ENCODE measurements around the gene B3GAT3. TPM values are rescaled to one million over a fixed set of nuclear protein-coding genes. Genes with fewer than 3 reads are reported as not detected.

Gene B3GAT3
- total RNA-seq, 1 donor: 30.8 TPM

DNA sequence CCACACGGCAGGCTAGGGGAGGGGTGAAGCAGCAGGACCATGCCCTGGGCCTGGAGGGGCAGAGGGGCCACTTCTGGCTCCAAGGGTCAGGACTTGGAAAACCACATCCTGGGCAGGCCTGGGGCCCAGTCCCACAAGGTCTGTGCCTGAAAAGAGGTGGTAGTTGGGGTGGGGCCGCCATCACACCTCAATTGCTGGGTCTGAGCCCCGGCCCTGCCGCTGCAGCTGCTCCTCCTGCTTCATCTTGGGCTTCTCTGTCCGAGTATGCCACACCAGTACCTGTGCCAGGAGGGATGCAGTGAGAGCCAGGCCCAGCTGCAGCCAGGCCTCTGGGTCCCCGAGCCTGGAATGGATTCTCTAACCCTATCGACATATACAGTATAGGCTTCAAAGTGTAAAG lies 6.3 kb downstream of the B3GAT3 start:
- Histone ChIP-seq H3K4me3 (ENCODE audit: insufficient read depth, low read length) (no peak overlapping the region), H3K27ac (ENCODE audit: low read depth, low read length) (no peak overlapping the region), H3K9me3 (ENCODE audit: low read depth, low read length) (no peaks in the 10 kb centered on the region), H2AFZ (ENCODE audit: low read length) (no peak overlapping the region), H3K4me2 (ENCODE audit: insufficient read depth, low read length) (no peak overlapping the region), H4K20me1 (ENCODE audit: insufficient read depth, low read length) (no peaks in the 10 kb centered on the region), H3K27me3 (ENCODE audit: insufficient read depth, low read length) (no peaks in the 10 kb centered on the region), H3K79me2 (ENCODE audit: insufficient read depth, low read length) (peaks cover 19% of the 10 kb centered on the region), H3K36me3 (ENCODE audit: insufficient read depth, low read length) (peaks cover 21% of the 10 kb centered on the region), H3K4me1 (ENCODE audit: insufficient read depth, low read length) (peaks cover 12% of the 10 kb centered on the region)
- DNase-seq (ENCODE audit: insufficient read length, low spot score, missing footprints): no peak
- TF ChIP-seq, protein P1, sequence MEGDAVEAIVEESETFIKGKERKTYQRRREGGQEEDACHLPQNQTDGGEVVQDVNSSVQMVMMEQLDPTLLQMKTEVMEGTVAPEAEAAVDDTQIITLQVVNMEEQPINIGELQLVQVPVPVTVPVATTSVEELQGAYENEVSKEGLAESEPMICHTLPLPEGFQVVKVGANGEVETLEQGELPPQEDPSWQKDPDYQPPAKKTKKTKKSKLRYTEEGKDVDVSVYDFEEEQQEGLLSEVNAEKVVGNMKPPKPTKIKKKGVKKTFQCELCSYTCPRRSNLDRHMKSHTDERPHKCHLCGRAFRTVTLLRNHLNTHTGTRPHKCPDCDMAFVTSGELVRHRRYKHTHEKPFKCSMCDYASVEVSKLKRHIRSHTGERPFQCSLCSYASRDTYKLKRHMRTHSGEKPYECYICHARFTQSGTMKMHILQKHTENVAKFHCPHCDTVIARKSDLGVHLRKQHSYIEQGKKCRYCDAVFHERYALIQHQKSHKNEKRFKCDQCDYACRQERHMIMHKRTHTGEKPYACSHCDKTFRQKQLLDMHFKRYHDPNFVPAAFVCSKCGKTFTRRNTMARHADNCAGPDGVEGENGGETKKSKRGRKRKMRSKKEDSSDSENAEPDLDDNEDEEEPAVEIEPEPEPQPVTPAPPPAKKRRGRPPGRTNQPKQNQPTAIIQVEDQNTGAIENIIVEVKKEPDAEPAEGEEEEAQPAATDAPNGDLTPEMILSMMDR (IDR thresholded peaks at IDR 0.05; ENCODE audit: extremely low read depth, low read depth, low read length): no peak

DNA sequence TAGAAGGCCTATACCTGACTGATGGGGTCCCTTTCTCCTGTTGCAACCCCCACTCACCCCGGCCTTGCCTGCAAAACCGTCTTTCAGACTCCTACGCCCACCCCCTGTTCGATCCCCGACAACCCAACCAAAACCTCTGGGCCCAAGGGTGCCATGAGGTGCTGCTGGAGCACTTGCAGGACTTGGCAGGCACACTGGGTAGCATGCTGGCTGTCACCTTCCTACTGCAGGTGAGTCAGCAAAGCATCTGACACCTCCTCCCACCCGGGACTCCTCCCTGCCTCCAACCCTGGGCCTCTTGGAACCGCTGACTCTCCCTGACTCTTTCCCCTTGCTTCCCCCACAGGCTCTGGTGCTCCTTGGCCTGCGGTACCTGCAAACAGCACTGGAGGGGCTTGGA lies 7.5 kb downstream of the B3GAT3 start:
- no peak overlapping the region for H3K27ac ChIP-seq (ENCODE audit: low read depth, low read length)
- H3K4me2 ChIP-seq (ENCODE audit: insufficient read depth, low read length): no peak overlapping the region

DNA sequence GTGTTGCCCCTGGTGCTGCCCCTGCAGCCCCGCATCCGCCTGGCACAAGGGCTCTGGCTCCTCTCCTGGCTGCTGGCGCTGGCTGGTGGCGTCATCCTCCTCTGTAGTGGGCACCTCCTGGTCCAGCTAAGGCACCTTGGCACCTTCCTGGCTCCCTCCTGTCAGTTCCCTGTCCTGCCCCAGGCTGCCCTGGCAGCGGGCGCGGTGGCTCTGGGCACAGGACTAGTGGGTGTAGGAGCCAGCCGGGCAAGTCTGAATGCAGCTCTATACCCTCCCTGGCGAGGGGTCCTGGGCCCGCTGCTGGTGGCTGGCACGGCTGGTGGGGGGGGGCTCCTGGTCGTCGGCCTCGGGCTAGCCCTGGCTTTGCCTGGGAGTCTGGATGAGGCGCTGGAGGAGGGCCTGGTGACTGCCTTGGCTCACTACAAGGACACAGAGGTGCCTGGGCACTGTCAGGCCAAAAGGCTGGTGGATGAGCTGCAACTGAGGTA lies 8.5 kb downstream of the B3GAT3 start:
- Histone ChIP-seq H3K27ac (ENCODE audit: low read depth, low read length) (peak overlapping the region; percentile 45), H3K4me3 (ENCODE audit: insufficient read depth, low read length) (peak overlapping the region; percentile 92)

More for the DNA sequence above, 7.5 kb downstream of the B3GAT3 start:
- Histone ChIP-seq H4K20me1 (ENCODE audit: insufficient read depth, low read length) (peaks cover 2% of the 10 kb centered on the region), H3K4me3 (ENCODE audit: insufficient read depth, low read length) (no peak overlapping the region), H3K36me3 (ENCODE audit: insufficient read depth, low read length) (peaks cover 26% of the 10 kb centered on the region), H2AFZ (ENCODE audit: low read length) (no peak overlapping the region), H3K9me3 (ENCODE audit: low read depth, low read length) (no peaks in the 10 kb centered on the region), H3K79me2 (ENCODE audit: insufficient read depth, low read length) (peaks cover 15% of the 10 kb centered on the region), H3K27me3 (ENCODE audit: insufficient read depth, low read length) (no peaks in the 10 kb centered on the region), H3K4me1 (ENCODE audit: insufficient read depth, low read length) (peaks cover 11% of the 10 kb centered on the region)
- peak; percentile 71 for DNase-seq (ENCODE audit: insufficient read length, low spot score, missing footprints)
- TF ChIP-seq, protein P1 (IDR thresholded peaks at IDR 0.05; ENCODE audit: extremely low read depth, low read depth, low read length): no peak

More for the DNA sequence above, 8.5 kb downstream of the B3GAT3 start:
- Histone ChIP-seq H3K79me2 (ENCODE audit: insufficient read depth, low read length) (peaks cover 11% of the 10 kb centered on the region), H2AFZ (ENCODE audit: low read length) (peak overlapping the region; percentile 51), H4K20me1 (ENCODE audit: insufficient read depth, low read length) (peaks cover 2% of the 10 kb centered on the region), H3K4me2 (ENCODE audit: insufficient read depth, low read length) (peak overlapping the region; percentile 98), H3K27me3 (ENCODE audit: insufficient read depth, low read length) (no peaks in the 10 kb centered on the region), H3K4me1 (ENCODE audit: insufficient read depth, low read length) (peaks cover 11% of the 10 kb centered on the region), H3K9me3 (ENCODE audit: low read depth, low read length) (no peaks in the 10 kb centered on the region), H3K36me3 (ENCODE audit: insufficient read depth, low read length) (peaks cover 29% of the 10 kb centered on the region)
- peak; percentile 85 for DNase-seq (ENCODE audit: insufficient read length, low spot score, missing footprints)
- TF ChIP-seq, protein P1 (IDR thresholded peaks at IDR 0.05; ENCODE audit: extremely low read depth, low read depth, low read length): no peak

All from osteoblast (primary cell).